ENCODE measurements around the gene DAB2. TPM values are rescaled to one million over a fixed set of nuclear protein-coding genes. Genes with fewer than 3 reads are reported as not detected.

The DAB2 gene
- total and polyA plus RNA-seq, 2 of the 8 experiments (the other 6 are each of a cell fraction or from before 2014, with no cell fraction given), result 2.6 to 4.9 TPM

GRCh38 chr5:39420482-39421145 lies 4.2 kb downstream of the DAB2 start:
- no peak overlapping the region for H3K14ac ChIP-seq (ENCODE audit: insufficient read length)
- no peak overlapping the region for H2BK12ac ChIP-seq (ENCODE audit: low read depth, low read length)
- no peak overlapping the region for H4K5ac ChIP-seq (ENCODE audit: insufficient read length, low read depth, low read length)
- H3K79me2 ChIP-seq (ENCODE audit: control insufficient read depth in 1 of 2, insufficient read depth in 2 of 2, low read length in 2 of 2), result no peaks in the 10 kb centered on the region
- no peak overlapping the region for H4K91ac ChIP-seq (replicated peaks; ENCODE audit: insufficient read length, low read length)
- H2BK20ac ChIP-seq (ENCODE audit: low read length), result no peak overlapping the region
- no peak overlapping the region for H3K18ac ChIP-seq (ENCODE audit: extremely low read depth, low read length)
- no peak overlapping the region for H3K9ac ChIP-seq (replicated peaks in 1 of 4; ENCODE audit: extremely low read depth in 1 of 4, low read depth in 3 of 4, low read length in 3 of 4)
- no peak overlapping the region for H2BK5ac ChIP-seq (ENCODE audit: low read depth, low read length)
- no peak overlapping the region for H2BK120ac ChIP-seq (replicated peaks; ENCODE audit: low read depth, low read length)
- H2AK5ac ChIP-seq (ENCODE audit: low read depth, low read length), result no peak overlapping the region
- TF ChIP-seq ZNF274 (IDR thresholded peaks at IDR 0.05; ENCODE audit: borderline replicate concordance, extremely low read depth, low read length) (no peak), RFX5 (IDR thresholded peaks at IDR 0.05; ENCODE audit: borderline replicate concordance, low read depth, low read length) (no peak), JUND (IDR thresholded peaks at IDR 0.05; ENCODE audit: low read length) (no peak), KDM4A (IDR thresholded peaks at IDR 0.05; ENCODE audit: low read depth, low read length, severe bottlenecking) (no peak), CREB1 (IDR thresholded peaks at IDR 0.05) (no peak), ATF2 (IDR thresholded peaks at IDR 0.05; ENCODE audit: low read length) (no peak)
- no peak overlapping the region for H3K56ac ChIP-seq (replicated peaks; ENCODE audit: insufficient read length, low read depth, low read length)
- ChIA-PET POLR2A (ENCODE audit: partially characterized antibody) (no interaction called here), CTCF (ENCODE audit: partially characterized antibody) (interaction anchor here (0.6 to 1.4 kb wide), 6 partner anchors 17 to 150 kb away, joined by 3 to 4 read pairs (median 3); no protein-coding TSS in a partner anchor)
- no peak overlapping the region for H4K8ac ChIP-seq (ENCODE audit: extremely low read depth, insufficient read depth, low read length)
- peaks cover 7% of the 10 kb centered on the region; the same call in 1 of the 2 replicates for H3K23me2 ChIP-seq (ENCODE audit: low read depth, low read length)
- no peak overlapping the region for H2AFZ ChIP-seq (ENCODE audit: low read length)
- H3K4me1 ChIP-seq (replicated peaks in 1 of 4; ENCODE audit: control insufficient read depth in 3 of 4, insufficient read depth in 4 of 4, low read length in 3 of 4), result peaks cover 0 to 12% (median 5%) of the 10 kb centered on the region in 4 experiments; a peak in 5 of 7 replicates
- no peak overlapping the region for H2BK15ac ChIP-seq (ENCODE audit: low read length)
- no peaks in the 10 kb centered on the region for H3K79me1 ChIP-seq (ENCODE audit: low read depth, low read length)
- no peak for FAIRE-seq
- H3K4me3 ChIP-seq (ENCODE audit: extremely low read depth in 1 of 4, insufficient read depth in 2 of 4, low read depth in 3 of 4, low read length in 4 of 4), result no peak overlapping the region
- H3K23ac ChIP-seq (ENCODE audit: insufficient read length), result no peak overlapping the region
- H3K36me3 ChIP-seq (ENCODE audit: control insufficient read depth in 2 of 4, insufficient read depth in 4 of 4, low read length in 3 of 4), result no peaks in the 10 kb centered on the region
- H3K27me3 ChIP-seq (replicated peaks in 1 of 4; ENCODE audit: control insufficient read depth in 3 of 4, extremely low read depth in 1 of 4, insufficient read depth in 3 of 4, low read length in 3 of 4), result no peaks in the 10 kb centered on the region; a peak in 1 of 7 replicates
- no peak overlapping the region for H3K4me2 ChIP-seq (ENCODE audit: insufficient read depth in 1 of 2, low read depth in 2 of 2, low read length in 2 of 2)
- no peak overlapping the region for H3K27ac ChIP-seq (ENCODE audit: low read depth, low read length)
- no peaks in the 10 kb centered on the region for H3K9me3 ChIP-seq (ENCODE audit: insufficient read depth in 2 of 2, low read depth in 1 of 2, low read length in 1 of 2)
- H4K20me1 ChIP-seq (replicated peaks in 1 of 2; ENCODE audit: control insufficient read depth in 1 of 2, insufficient read depth in 2 of 2, low read length in 2 of 2), result no peaks in the 10 kb centered on the region
- H3K4ac ChIP-seq (replicated peaks; ENCODE audit: insufficient read length, low read depth, low read length), result no peak overlapping the region
- WGBS, 2 experiments (ENCODE audit: extremely low coverage in 1 of 2, insufficient coverage in 1 of 2, insufficient read length in 1 of 2, insufficient replicate concordance in 2 of 2, low coverage in 1 of 2, low lambda C conversion rate in 2 of 2, missing lambda C conversion rate in 1 of 2), result 90% methylated on average over 6 of the region's 6 CpGs; no CpG with 5 or more reads in 1 of the 2 experiments
- no peak for DNase-seq (ENCODE audit: low read depth in 1 of 2, low spot score in 2 of 2)
